Transverse colon (tissue), 3 donors: Measurements from ENCODE around the gene MTARC2.

ENCODE experiments used
- POLR2A ChIP-seq: fragments of 450-650 bp; IDR thresholded peaks from one replicate; pipeline ENCODE4 v1.6.1; 2016; ENCODE audit warnings: antibody characterized with exemption, mild to moderate bottlenecking, moderate library complexity
- TF ChIP-seq, protein P1 (sequence below), 5 experiments: fragments of 200-600 bp in 3 of 5; fragments of 450-650 bp in 2 of 5; sonication (generic) in 3 of 5; IDR thresholded peaks; 1 replicate in 2 of 5; 2 replicates in 3 of 5; pipeline ENCODE4 v1.5.1; 2016 to 2017; ENCODE audit warnings: antibody characterized with exemption in 5 of 5, inconsistent platforms in 3 of 5, mild to moderate bottlenecking in 2 of 5, moderate library complexity in 1 of 5

DNA sequence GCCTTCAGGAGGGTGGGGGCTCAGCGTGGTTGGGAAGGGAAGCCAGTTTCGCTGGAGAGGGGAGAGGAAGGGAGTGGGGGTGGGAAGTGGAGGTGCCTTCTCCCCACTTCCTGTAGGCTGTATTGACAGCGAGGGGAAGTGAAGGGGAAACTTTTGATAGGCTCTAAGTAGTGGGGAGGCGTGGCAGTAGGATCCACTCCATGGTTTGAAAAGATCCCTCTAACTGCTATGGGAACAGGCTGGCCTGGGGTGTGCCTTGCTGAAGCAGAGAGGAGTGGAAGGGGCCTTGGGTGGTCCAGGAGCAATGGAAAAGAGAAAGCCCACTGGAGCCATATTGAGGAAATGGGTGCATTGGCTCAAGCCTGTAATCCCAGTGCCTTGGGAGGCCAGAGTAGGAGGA, 37.8 kb upstream of the MTARC2 start:
- TF ChIP-seq, protein P1, sequence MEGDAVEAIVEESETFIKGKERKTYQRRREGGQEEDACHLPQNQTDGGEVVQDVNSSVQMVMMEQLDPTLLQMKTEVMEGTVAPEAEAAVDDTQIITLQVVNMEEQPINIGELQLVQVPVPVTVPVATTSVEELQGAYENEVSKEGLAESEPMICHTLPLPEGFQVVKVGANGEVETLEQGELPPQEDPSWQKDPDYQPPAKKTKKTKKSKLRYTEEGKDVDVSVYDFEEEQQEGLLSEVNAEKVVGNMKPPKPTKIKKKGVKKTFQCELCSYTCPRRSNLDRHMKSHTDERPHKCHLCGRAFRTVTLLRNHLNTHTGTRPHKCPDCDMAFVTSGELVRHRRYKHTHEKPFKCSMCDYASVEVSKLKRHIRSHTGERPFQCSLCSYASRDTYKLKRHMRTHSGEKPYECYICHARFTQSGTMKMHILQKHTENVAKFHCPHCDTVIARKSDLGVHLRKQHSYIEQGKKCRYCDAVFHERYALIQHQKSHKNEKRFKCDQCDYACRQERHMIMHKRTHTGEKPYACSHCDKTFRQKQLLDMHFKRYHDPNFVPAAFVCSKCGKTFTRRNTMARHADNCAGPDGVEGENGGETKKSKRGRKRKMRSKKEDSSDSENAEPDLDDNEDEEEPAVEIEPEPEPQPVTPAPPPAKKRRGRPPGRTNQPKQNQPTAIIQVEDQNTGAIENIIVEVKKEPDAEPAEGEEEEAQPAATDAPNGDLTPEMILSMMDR (IDR thresholded peaks at IDR 0.05) = no peak
- no peak for TF ChIP-seq POLR2A
